Upper lobe of left lung (tissue), 6 donors: ENCODE data around the gene MUC7. TPM values are rescaled to one million over a fixed set of nuclear protein-coding genes. Genes with fewer than 3 reads are reported as not detected.

Source experiments
- ATAC-seq, 2 donors: fragments of 200-7000 bp; cut with Tn5 transposase; one replicate each; pipeline ENCODE4 v1.9.1; 2022; ENCODE audit warnings: mild to moderate bottlenecking in 2 of 2, moderate library complexity in 2 of 2; ENCODE audit not compliant: low FRiP score in 2 of 2
- DNase-seq, 2 donors: peaks; one replicate each; pipeline ENCODE4 v3.0.0-alpha.2; 2019 to 2020
- H3K27ac ChIP-seq, 4 donors: fragments of 200-600 bp; sonication (generic); one replicate each; pipeline ENCODE4 v1.5.1; 2016 to 2019
- H3K27me3 ChIP-seq, 4 donors: fragments of 200-600 bp; sonication (generic); one replicate each; pipeline ENCODE4 v1.5.1; 2017 to 2019
- H3K36me3 ChIP-seq, 4 donors: fragments of 200-600 bp; sonication (generic); one replicate each; pipeline ENCODE4 v1.5.1; 2016 to 2019
- H3K4me1 ChIP-seq, 4 donors: fragments of 200-600 bp; sonication (generic); one replicate each; pipeline ENCODE4 v1.5.1; 2018 to 2019
- H3K4me3 ChIP-seq, 4 donors: fragments of 200-600 bp; sonication (generic); one replicate each; pipeline ENCODE4 v1.5.1; 2017 to 2019; ENCODE audit warnings: mild to moderate bottlenecking in 2 of 4, moderate library complexity in 1 of 4
- H3K9me3 ChIP-seq, 4 donors: fragments of 200-600 bp; sonication (generic); one replicate each; pipeline ENCODE4 v1.5.1; 2018 to 2019
- EP300 ChIP-seq, 4 donors: sonication (generic); formaldehyde crosslinking; IDR thresholded peaks; one replicate each; pipeline ENCODE4 v1.5.1; 2017; ENCODE audit warnings: antibody characterized with exemption in 4 of 4, control low read depth in 2 of 4
- POLR2A ChIP-seq, 4 donors: fragments of 450-650 bp; IDR thresholded peaks; one replicate each; pipeline ENCODE4 v1.5.1; 2016 to 2017; ENCODE audit warnings: antibody characterized with exemption in 4 of 4, mild to moderate bottlenecking in 2 of 4
- POLR2AphosphoS5 ChIP-seq, 2 donors: sonication (generic); formaldehyde crosslinking; IDR thresholded peaks; one replicate each; pipeline ENCODE4 v1.5.1; 2017; ENCODE audit warnings: antibody characterized with exemption in 2 of 2
- WGBS, 2 donors: methylation state at CpG; one replicate each; pipeline ENCODE4 v1.1.5; 2017 to 2018; 5-methylcytosine and 5-hydroxymethylcytosine counted together
- total RNA-seq, 6 donors: library from RNA; depleted of rRNA in 4 of 6; stranded (reverse); fragments of >200 nt in 4 of 6; gene quantifications; one replicate each; pipeline versions ENCODE4 v1.1.0 to v1.2.1, GENCODE V29; 2016 to 2021
- TF ChIP-seq, protein P1 (sequence below), 6 experiments: fragments of 450-650 bp in 4 of 6; fragments of 200-600 bp in 2 of 6; sonication (generic) in 2 of 6; IDR thresholded peaks; one replicate each; pipeline ENCODE4 v1.5.1; 2016 to 2019; ENCODE audit warnings: antibody characterized with exemption in 6 of 6
- donor health status: DM: no; HTN: no; CAD: no; lungs with moderate emphysema.
- donor health status: DM: no; HTN: yes; CAD: no; lungs with severe emphysema.

Gene MUC7
- total RNA-seq, 6 donors from 2014 or later: not detected

DNA sequence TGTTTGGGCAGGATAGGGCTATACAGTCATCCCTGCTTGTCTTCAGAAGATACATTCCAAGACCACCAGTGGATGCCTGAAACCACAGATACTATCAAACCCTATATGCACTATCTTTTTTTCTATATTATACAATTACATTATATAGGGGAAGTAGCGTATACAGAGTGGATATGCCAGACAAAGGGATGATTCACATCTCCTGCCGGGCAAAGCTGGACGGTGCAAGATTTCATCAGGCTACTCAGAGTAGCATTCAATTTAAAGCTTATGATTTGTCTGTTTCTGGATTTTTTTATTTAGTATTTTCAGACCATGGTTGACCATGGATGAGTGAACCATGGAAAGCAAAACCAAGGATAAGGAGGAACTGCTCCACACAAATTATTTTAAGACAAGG is 39.4 kb downstream of the MUC7 start:
- Histone ChIP-seq H3K4me1 (no peaks in the 10 kb centered on the region), H3K9me3 (no peaks in the 10 kb centered on the region), H3K27me3 (no peaks in the 10 kb centered on the region), H3K4me3 (no peak overlapping the region), H3K27ac (no peak overlapping the region), H3K36me3 (no peaks in the 10 kb centered on the region)
- ATAC-seq (no peak), DNase-seq (no peak)
- WGBS, 2 donors: 83 to 86% methylated on average over 3 of the region's 3 CpGs
- TF ChIP-seq POLR2A (IDR thresholded peaks at IDR 0.05): no peak
- TF ChIP-seq POLR2AphosphoS5 (IDR thresholded peaks at IDR 0.05): no peak
- TF ChIP-seq, protein P1, sequence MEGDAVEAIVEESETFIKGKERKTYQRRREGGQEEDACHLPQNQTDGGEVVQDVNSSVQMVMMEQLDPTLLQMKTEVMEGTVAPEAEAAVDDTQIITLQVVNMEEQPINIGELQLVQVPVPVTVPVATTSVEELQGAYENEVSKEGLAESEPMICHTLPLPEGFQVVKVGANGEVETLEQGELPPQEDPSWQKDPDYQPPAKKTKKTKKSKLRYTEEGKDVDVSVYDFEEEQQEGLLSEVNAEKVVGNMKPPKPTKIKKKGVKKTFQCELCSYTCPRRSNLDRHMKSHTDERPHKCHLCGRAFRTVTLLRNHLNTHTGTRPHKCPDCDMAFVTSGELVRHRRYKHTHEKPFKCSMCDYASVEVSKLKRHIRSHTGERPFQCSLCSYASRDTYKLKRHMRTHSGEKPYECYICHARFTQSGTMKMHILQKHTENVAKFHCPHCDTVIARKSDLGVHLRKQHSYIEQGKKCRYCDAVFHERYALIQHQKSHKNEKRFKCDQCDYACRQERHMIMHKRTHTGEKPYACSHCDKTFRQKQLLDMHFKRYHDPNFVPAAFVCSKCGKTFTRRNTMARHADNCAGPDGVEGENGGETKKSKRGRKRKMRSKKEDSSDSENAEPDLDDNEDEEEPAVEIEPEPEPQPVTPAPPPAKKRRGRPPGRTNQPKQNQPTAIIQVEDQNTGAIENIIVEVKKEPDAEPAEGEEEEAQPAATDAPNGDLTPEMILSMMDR (IDR thresholded peaks at IDR 0.05): no peak
- no peak for TF ChIP-seq EP300 (IDR thresholded peaks at IDR 0.05)

DNA sequence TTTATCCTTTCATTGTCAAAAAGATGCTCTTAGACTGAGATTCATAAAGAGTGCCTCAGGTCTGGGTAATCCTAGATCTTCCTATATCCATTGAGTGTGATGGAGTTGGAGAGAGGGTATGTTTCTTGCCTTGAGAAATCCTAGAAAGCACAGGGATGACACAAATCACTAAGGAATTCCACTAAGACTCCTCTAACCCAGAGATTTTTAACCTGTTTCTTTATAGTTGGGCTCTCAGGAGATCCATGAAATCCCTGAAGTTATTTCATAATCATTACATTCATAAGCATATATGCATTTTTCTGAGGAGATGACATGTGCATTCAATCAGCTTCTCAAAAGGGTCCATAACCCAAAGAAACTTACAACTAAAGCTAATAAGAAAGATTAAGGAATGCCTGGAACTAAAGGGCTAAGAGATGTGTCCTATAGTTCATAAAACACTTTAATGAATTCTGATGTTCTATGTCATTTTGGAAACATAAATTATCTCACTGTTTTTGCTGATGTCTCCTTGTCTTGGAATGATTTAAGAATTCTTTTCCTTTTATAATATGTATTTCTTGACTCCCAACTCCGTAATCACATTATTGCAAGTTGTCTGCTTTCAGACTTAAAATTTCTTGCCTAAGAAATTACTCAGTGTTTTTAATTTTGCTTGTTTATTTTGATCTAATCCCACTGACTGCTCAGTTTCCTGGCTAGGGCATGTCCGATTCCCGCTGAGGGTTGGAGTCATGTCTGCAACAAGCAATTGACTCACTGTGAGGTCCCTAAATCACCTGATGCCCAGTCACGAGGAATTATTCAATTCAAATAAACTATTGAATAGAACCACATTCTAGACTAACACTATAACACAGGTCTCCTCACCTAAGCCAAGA is 43.6 kb downstream of the MUC7 start:
- 74 to 81% methylated on average over 4 of the region's 4 CpGs for WGBS, 2 donors
- Histone ChIP-seq H3K9me3 (no peaks in the 10 kb centered on the region), H3K4me1 (no peaks in the 10 kb centered on the region), H3K36me3 (no peaks in the 10 kb centered on the region), H3K27ac (no peak overlapping the region), H3K27me3 (no peaks in the 10 kb centered on the region), H3K4me3 (no peak overlapping the region)
- TF ChIP-seq POLR2A (IDR thresholded peaks at IDR 0.05) (no peak), POLR2AphosphoS5 (IDR thresholded peaks at IDR 0.05) (no peak), EP300 (IDR thresholded peaks at IDR 0.05) (no peak)
- TF ChIP-seq, protein P1 (IDR thresholded peaks at IDR 0.05): no peak
- ATAC-seq: no peak
- DNase-seq: no peak

DNA sequence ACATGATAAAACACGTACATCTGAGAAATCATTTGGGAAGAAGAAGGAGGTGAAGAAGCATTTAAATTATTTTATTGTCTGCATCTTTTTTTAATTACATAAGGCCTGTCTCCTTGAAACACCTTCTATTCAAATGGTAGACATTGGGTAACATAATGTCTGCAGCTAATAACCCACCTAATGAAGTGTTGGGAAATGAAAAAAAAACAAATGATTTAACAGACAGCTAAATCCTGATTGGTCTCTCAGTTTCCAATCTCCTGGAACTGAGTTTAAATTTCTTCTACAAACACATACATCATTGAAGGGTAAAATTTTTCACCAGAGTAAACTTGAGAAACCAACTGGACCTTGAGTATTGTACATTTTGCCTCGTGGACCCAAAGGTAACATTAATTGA is 46.3 kb downstream of the MUC7 start, which contains the start of gene AMTN:
AMTN (plus strand) TSS at position 301 of the 400 bp plus-strand sequence. CDS start 209 bp downstream, outside the sequence.
- WGBS, 2 donors: 68 to 70% methylated on average over 2 of the region's 2 CpGs
- Histone ChIP-seq H3K4me3 (no peak within 1 kb of the TSS), H3K27ac (no peak within 1 kb of the TSS), H3K27me3 (no peaks in the 10 kb centered on the region), H3K9me3 (no peaks in the 10 kb centered on the region), H3K36me3 (no peaks in the 10 kb centered on the region), H3K4me1 (no peaks in the 10 kb centered on the region)
- ATAC-seq: no peak
- no peak for DNase-seq
- TF ChIP-seq EP300 (IDR thresholded peaks at IDR 0.05) (no peak), POLR2A (IDR thresholded peaks at IDR 0.05) (no peak), POLR2AphosphoS5 (IDR thresholded peaks at IDR 0.05) (no peak)
- TF ChIP-seq, protein P1 (IDR thresholded peaks at IDR 0.05): no peak

DNA sequence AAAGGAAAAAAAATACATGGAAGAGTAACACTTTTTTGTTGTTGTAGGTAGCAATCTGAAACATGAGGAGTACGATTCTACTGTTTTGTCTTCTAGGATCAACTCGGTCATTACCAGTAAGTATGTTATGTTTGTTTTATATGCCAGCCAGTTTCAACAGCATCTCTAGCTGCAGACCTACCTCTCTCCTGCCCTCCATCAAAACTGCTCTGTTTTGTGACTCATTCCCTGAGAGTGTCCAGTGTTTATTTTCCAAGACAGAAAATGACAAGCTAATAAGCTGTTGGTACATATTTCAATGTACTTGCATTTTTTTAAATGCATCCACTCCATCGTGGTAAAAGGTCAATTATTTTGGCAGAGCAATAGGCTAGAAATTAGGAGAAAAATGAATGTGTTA is 46.7 kb downstream of the MUC7 start:
- WGBS, 2 donors: 57 to 63% methylated on average over 3 of the region's 3 CpGs
- no peaks in the 10 kb centered on the region for H3K9me3 ChIP-seq
- no peak for ATAC-seq

More for the DNA sequence above, 46.7 kb downstream of the MUC7 start:
- H3K4me1 ChIP-seq: no peaks in the 10 kb centered on the region
- DNase-seq: no peak
- no peaks in the 10 kb centered on the region for H3K36me3 ChIP-seq
- no peak overlapping the region for H3K27ac ChIP-seq
- H3K4me3 ChIP-seq: no peak overlapping the region
- TF ChIP-seq POLR2AphosphoS5 (IDR thresholded peaks at IDR 0.05) (no peak), POLR2A (IDR thresholded peaks at IDR 0.05) (no peak), EP300 (IDR thresholded peaks at IDR 0.05) (no peak)
- TF ChIP-seq, protein P1 (IDR thresholded peaks at IDR 0.05): no peak
- no peaks in the 10 kb centered on the region for H3K27me3 ChIP-seq
